ENCODE results near the gene ADGRE2.

Gene ADGRE2

GRCh38 chr19:14746886-14747285, 31.5 kb downstream of the ADGRE2 start:
- Histone ChIP-seq H3K27ac (ENCODE audit: low read depth, low read length) (no peak overlapping the region), H3K4me1 (ENCODE audit: control insufficient read depth in 1 of 2, insufficient read depth in 2 of 2, low read length in 2 of 2) (no peaks in the 10 kb centered on the region), H3K9ac (ENCODE audit: low read depth in 1 of 2, low read length in 2 of 2) (no peak overlapping the region), H3K4me3 (ENCODE audit: low read depth in 1 of 2, low read length in 2 of 2) (no peak overlapping the region), H3K36me3 (ENCODE audit: control insufficient read depth in 1 of 2, insufficient read depth in 2 of 2, low read length in 2 of 2) (peaks cover 0 to 4% of the 10 kb centered on the region in 2 donors), H3K9me3 (ENCODE audit: control insufficient read depth in 1 of 2, low read length in 2 of 2) (no peaks in the 10 kb centered on the region), H3K27me3 (ENCODE audit: control insufficient read depth in 1 of 2, insufficient read depth in 2 of 2, low read length in 2 of 2) (no peaks in the 10 kb centered on the region)

GRCh38 chr19:14735915-14736314, 42.4 kb downstream of the ADGRE2 start:
- H3K4me3 ChIP-seq (ENCODE audit: low read depth in 1 of 2, low read length in 2 of 2) = no peak overlapping the region
- H3K9ac ChIP-seq (ENCODE audit: low read depth in 1 of 2, low read length in 2 of 2) = no peak overlapping the region
- H3K4me1 ChIP-seq (ENCODE audit: control insufficient read depth in 1 of 2, insufficient read depth in 2 of 2, low read length in 2 of 2) = no peaks in the 10 kb centered on the region
- no peaks in the 10 kb centered on the region for H3K36me3 ChIP-seq (ENCODE audit: control insufficient read depth in 1 of 2, insufficient read depth in 2 of 2, low read length in 2 of 2)
- no peaks in the 10 kb centered on the region for H3K9me3 ChIP-seq (ENCODE audit: control insufficient read depth in 1 of 2, low read length in 2 of 2)
- H3K27me3 ChIP-seq (ENCODE audit: control insufficient read depth in 1 of 2, insufficient read depth in 2 of 2, low read length in 2 of 2) = no peaks in the 10 kb centered on the region
- H3K27ac ChIP-seq (ENCODE audit: low read depth, low read length) = no peak overlapping the region

- H3K4me3 ChIP-seq (ENCODE audit: low read depth in 1 of 2, low read length in 2 of 2) = no peak overlapping the region
- H3K9ac ChIP-seq (ENCODE audit: low read depth in 1 of 2, low read length in 2 of 2) = no peak overlapping the region
- H3K27me3 ChIP-seq (ENCODE audit: control insufficient read depth in 1 of 2, insufficient read depth in 2 of 2, low read length in 2 of 2) = no peaks in the 10 kb centered on the region
- H3K9me3 ChIP-seq (ENCODE audit: control insufficient read depth in 1 of 2, low read length in 2 of 2) = peaks cover 6 to 8% of the 10 kb centered on the region in 2 donors
- no peak overlapping the region for H3K27ac ChIP-seq (ENCODE audit: low read depth, low read length)
- H3K36me3 ChIP-seq (ENCODE audit: control insufficient read depth in 1 of 2, insufficient read depth in 2 of 2, low read length in 2 of 2) = no peaks in the 10 kb centered on the region
- H3K4me1 ChIP-seq (ENCODE audit: control insufficient read depth in 1 of 2, insufficient read depth in 2 of 2, low read length in 2 of 2) = no peaks in the 10 kb centered on the region
These were observed 44.8 kb downstream of the ADGRE2 start for GRCh38 chr19:14733574-14733973.

GRCh38 chr19:14732510-14732909, 45.9 kb downstream of the ADGRE2 start:
- Histone ChIP-seq H3K27me3 (ENCODE audit: control insufficient read depth in 1 of 2, insufficient read depth in 2 of 2, low read length in 2 of 2) (no peaks in the 10 kb centered on the region), H3K4me3 (ENCODE audit: low read depth in 1 of 2, low read length in 2 of 2) (no peak overlapping the region), H3K9me3 (ENCODE audit: control insufficient read depth in 1 of 2, low read length in 2 of 2) (peaks cover 7 to 8% of the 10 kb centered on the region in 2 donors), H3K4me1 (ENCODE audit: control insufficient read depth in 1 of 2, insufficient read depth in 2 of 2, low read length in 2 of 2) (no peaks in the 10 kb centered on the region), H3K27ac (ENCODE audit: low read depth, low read length) (no peak overlapping the region), H3K36me3 (ENCODE audit: control insufficient read depth in 1 of 2, insufficient read depth in 2 of 2, low read length in 2 of 2) (no peaks in the 10 kb centered on the region), H3K9ac (ENCODE audit: low read depth in 1 of 2, low read length in 2 of 2) (no peak overlapping the region)

GRCh38 chr19:14731200-14731599, 47.2 kb downstream of the ADGRE2 start:
- Histone ChIP-seq H3K27ac (ENCODE audit: low read depth, low read length) (no peak overlapping the region), H3K36me3 (ENCODE audit: control insufficient read depth in 1 of 2, insufficient read depth in 2 of 2, low read length in 2 of 2) (no peaks in the 10 kb centered on the region), H3K4me1 (ENCODE audit: control insufficient read depth in 1 of 2, insufficient read depth in 2 of 2, low read length in 2 of 2) (no peaks in the 10 kb centered on the region), H3K4me3 (ENCODE audit: low read depth in 1 of 2, low read length in 2 of 2) (no peak overlapping the region), H3K27me3 (ENCODE audit: control insufficient read depth in 1 of 2, insufficient read depth in 2 of 2, low read length in 2 of 2) (no peaks in the 10 kb centered on the region), H3K9ac (ENCODE audit: low read depth in 1 of 2, low read length in 2 of 2) (no peak overlapping the region), H3K9me3 (ENCODE audit: control insufficient read depth in 1 of 2, low read length in 2 of 2) (peaks cover 16 to 19% of the 10 kb centered on the region in 2 donors)

GRCh38 chr19:14728595-14728994, 49.8 kb downstream of the ADGRE2 start:
- no peak overlapping the region for H3K9ac ChIP-seq (ENCODE audit: low read depth in 1 of 2, low read length in 2 of 2)
- no peak overlapping the region for H3K4me3 ChIP-seq (ENCODE audit: low read depth in 1 of 2, low read length in 2 of 2)
- H3K27me3 ChIP-seq (ENCODE audit: control insufficient read depth in 1 of 2, insufficient read depth in 2 of 2, low read length in 2 of 2) = no peaks in the 10 kb centered on the region
- peaks cover 29 to 30% of the 10 kb centered on the region in 2 donors for H3K9me3 ChIP-seq (ENCODE audit: control insufficient read depth in 1 of 2, low read length in 2 of 2)
- H3K4me1 ChIP-seq (ENCODE audit: control insufficient read depth in 1 of 2, insufficient read depth in 2 of 2, low read length in 2 of 2) = no peaks in the 10 kb centered on the region
- H3K27ac ChIP-seq (ENCODE audit: low read depth, low read length) = no peak overlapping the region
- H3K36me3 ChIP-seq (ENCODE audit: control insufficient read depth in 1 of 2, insufficient read depth in 2 of 2, low read length in 2 of 2) = no peaks in the 10 kb centered on the region

- Histone ChIP-seq H3K4me3 (ENCODE audit: low read depth in 1 of 2, low read length in 2 of 2) (no peak overlapping the region), H3K9me3 (ENCODE audit: control insufficient read depth in 1 of 2, low read length in 2 of 2) (peaks cover 69 to 73% of the 10 kb centered on the region in 2 donors), H3K4me1 (ENCODE audit: control insufficient read depth in 1 of 2, insufficient read depth in 2 of 2, low read length in 2 of 2) (no peaks in the 10 kb centered on the region), H3K27me3 (ENCODE audit: control insufficient read depth in 1 of 2, insufficient read depth in 2 of 2, low read length in 2 of 2) (no peaks in the 10 kb centered on the region), H3K36me3 (ENCODE audit: control insufficient read depth in 1 of 2, insufficient read depth in 2 of 2, low read length in 2 of 2) (peaks cover 26 to 27% of the 10 kb centered on the region in 2 donors), H3K27ac (ENCODE audit: low read depth, low read length) (no peak overlapping the region), H3K9ac (ENCODE audit: low read depth in 1 of 2, low read length in 2 of 2) (no peak overlapping the region)
These were observed 56.2 kb downstream of the ADGRE2 start for GRCh38 chr19:14722127-14722526.

GRCh38 chr19:14719162-14719561, 59.2 kb downstream of the ADGRE2 start:
- peaks cover 45 to 56% of the 10 kb centered on the region in 2 donors for H3K36me3 ChIP-seq (ENCODE audit: control insufficient read depth in 1 of 2, insufficient read depth in 2 of 2, low read length in 2 of 2)
- no peak overlapping the region for H3K9ac ChIP-seq (ENCODE audit: low read depth in 1 of 2, low read length in 2 of 2)
- H3K27me3 ChIP-seq (ENCODE audit: control insufficient read depth in 1 of 2, insufficient read depth in 2 of 2, low read length in 2 of 2) = no peaks in the 10 kb centered on the region
- peaks cover 74 to 84% of the 10 kb centered on the region in 2 donors for H3K9me3 ChIP-seq (ENCODE audit: control insufficient read depth in 1 of 2, low read length in 2 of 2)
- H3K4me1 ChIP-seq (ENCODE audit: control insufficient read depth in 1 of 2, insufficient read depth in 2 of 2, low read length in 2 of 2) = no peaks in the 10 kb centered on the region
- peak overlapping the region; percentile 40 to 42 for H3K4me3 ChIP-seq (ENCODE audit: low read depth in 1 of 2, low read length in 2 of 2)
- no peak overlapping the region for H3K27ac ChIP-seq (ENCODE audit: low read depth, low read length)

GRCh38 chr19:14718522-14719116, 59.7 kb downstream of the ADGRE2 start:
- Histone ChIP-seq H3K4me1 (ENCODE audit: control insufficient read depth in 1 of 2, insufficient read depth in 2 of 2, low read length in 2 of 2) (no peaks in the 10 kb centered on the region), H3K27ac (ENCODE audit: low read depth, low read length) (no peak overlapping the region), H3K27me3 (ENCODE audit: control insufficient read depth in 1 of 2, insufficient read depth in 2 of 2, low read length in 2 of 2) (no peaks in the 10 kb centered on the region), H3K36me3 (ENCODE audit: control insufficient read depth in 1 of 2, insufficient read depth in 2 of 2, low read length in 2 of 2) (peaks cover 45 to 62% of the 10 kb centered on the region in 2 donors), H3K9me3 (ENCODE audit: control insufficient read depth in 1 of 2, low read length in 2 of 2) (peaks cover 74 to 78% of the 10 kb centered on the region in 2 donors), H3K4me3 (ENCODE audit: low read depth in 1 of 2, low read length in 2 of 2) (peak overlapping the region; percentile 40 to 42), H3K9ac (ENCODE audit: low read depth in 1 of 2, low read length in 2 of 2) (no peak overlapping the region)

GRCh38 chr19:14715841-14716240, 62.5 kb downstream of the ADGRE2 start:
- H3K4me3 ChIP-seq (ENCODE audit: low read depth in 1 of 2, low read length in 2 of 2) = peak overlapping the region in 1 of 2 donors; percentile 36
- peaks cover 56 to 60% of the 10 kb centered on the region in 2 donors for H3K9me3 ChIP-seq (ENCODE audit: control insufficient read depth in 1 of 2, low read length in 2 of 2)
- peaks cover 38 to 80% of the 10 kb centered on the region in 2 donors for H3K36me3 ChIP-seq (ENCODE audit: control insufficient read depth in 1 of 2, insufficient read depth in 2 of 2, low read length in 2 of 2)
- no peaks in the 10 kb centered on the region for H3K27me3 ChIP-seq (ENCODE audit: control insufficient read depth in 1 of 2, insufficient read depth in 2 of 2, low read length in 2 of 2)
- no peaks in the 10 kb centered on the region for H3K4me1 ChIP-seq (ENCODE audit: control insufficient read depth in 1 of 2, insufficient read depth in 2 of 2, low read length in 2 of 2)
- H3K9ac ChIP-seq (ENCODE audit: low read depth in 1 of 2, low read length in 2 of 2) = no peak overlapping the region
- no peak overlapping the region for H3K27ac ChIP-seq (ENCODE audit: low read depth, low read length)
